K562 (cell line): ENCODE measurements around the gene POLR2L. TPM values are rescaled to one million over a fixed set of nuclear protein-coding genes. Genes with fewer than 3 reads are reported as not detected.

Experiments used
- ATAC-seq: fragments of 200-7000 bp; cut with Tn5 transposase; 3 replicates; pipeline ENCODE4 v1.9.1; 2020; ENCODE audit warnings: moderate library complexity
- BruUV-seq: library from RNA; stranded (reverse); fragments of 400-500 nt; replicated peaks from 2 replicates; lab custom pipeline; 2021; lab: Mats Ljungman, UMichigan
- CTCF ChIA-PET: fragments of 300-600 bp; formaldehyde crosslinking; extraction: SDS; loops from one replicate; lab custom pipeline; 2021; ENCODE audit warnings: low intra/inter-chr PET ratio; lab: Yijun Ruan, JAX
- POLR2A ChIA-PET: fragments of 300-600, 350-650 bp; sonication (Branson Sonifier 250); formaldehyde crosslinking; extraction: SDS; loops from one replicate; lab custom pipeline; 2021; ENCODE audit warnings: antibody characterized with exemption, inconsistent platforms; lab: Yijun Ruan, JAX
- DNase-seq, 4 experiments: peaks; one replicate each; pipeline versions ENCODE4 v3.0.0 to v3.0.0-alpha.2; 2011 to 2018; ENCODE audit warnings: low spot score in 3 of 4, mixed read lengths in 3 of 4; ENCODE audit errors: extremely low read depth in 1 of 4
- FAIRE-seq: peaks from 2 replicates; lab custom pipeline; 2011; peaks lifted over from hg19 to GRCh38; lab: Jason Lieb, UNC
- H2AFZ ChIP-seq: 2 replicates; pipeline ENCODE4 v1.6.0; 2011; ENCODE audit warnings: low read depth, low read length, control low read depth, inconsistent platforms
- H3K27ac ChIP-seq: fragments of 200-600 bp; 3 replicates; pipeline ENCODE4 v1.8.0; 2011; ENCODE audit warnings: low read depth, mild to moderate bottlenecking, control low read depth, inconsistent platforms, low read length, moderate library complexity, mixed read lengths; ENCODE audit errors: extremely low read depth
- H3K27me3 ChIP-seq, 2 experiments: fragments of 300-600 bp in 1 of 2; 2 replicates in 1 of 2; 3 replicates in 1 of 2; pipeline versions ENCODE4 v1.6.0 to v1.8.0; 2011; ENCODE audit warnings: inconsistent platforms in 2 of 2, low read length in 2 of 2, mild to moderate bottlenecking in 1 of 2, mixed read lengths in 1 of 2, moderate library complexity in 1 of 2; ENCODE audit not compliant: control insufficient read depth in 2 of 2, insufficient read depth in 2 of 2
- H3K36me3 ChIP-seq: fragments of 300-600 bp; 3 replicates; pipeline ENCODE4 v1.8.0; 2011; ENCODE audit warnings: mild to moderate bottlenecking, low read length, inconsistent platforms; ENCODE audit not compliant: control insufficient read depth, insufficient read depth
- H3K4me1 ChIP-seq, 2 experiments: fragments of 200-600 bp in 1 of 2; replicated peaks in 1 of 2; 2 replicates in 1 of 2; 3 replicates in 1 of 2; pipeline versions ENCODE4 v1.5.1 to v1.8.0; 2011; ENCODE audit warnings: inconsistent platforms in 2 of 2, low read length in 2 of 2, mild to moderate bottlenecking in 1 of 2, mixed read lengths in 1 of 2, moderate library complexity in 1 of 2; ENCODE audit not compliant: control insufficient read depth in 2 of 2, insufficient read depth in 2 of 2
- H3K4me2 ChIP-seq: 2 replicates; pipeline ENCODE4 v1.6.1; 2011; ENCODE audit warnings: low read length, control low read depth, inconsistent platforms, mixed read lengths; ENCODE audit not compliant: insufficient read depth
- H3K4me3 ChIP-seq: fragments of 200-600 bp; sonication (generic), shearing (Covaris generic); 2 replicates; pipeline ENCODE4 v1.5.1; 2016; ENCODE audit warnings: control low read depth, inconsistent platforms
- H3K79me2 ChIP-seq: fragments of 200-600 bp; 3 replicates; pipeline ENCODE4 v1.8.0; 2011; ENCODE audit warnings: low read length, inconsistent platforms; ENCODE audit not compliant: control insufficient read depth, insufficient read depth
- H3K9ac ChIP-seq, 2 experiments: 2 replicates each; pipeline versions ENCODE4 v1.6.0 to v1.6.1; 2011; ENCODE audit warnings: low read depth in 2 of 2, low read length in 2 of 2, control low read depth in 1 of 2, inconsistent platforms in 1 of 2, mild to moderate bottlenecking in 1 of 2, mixed read lengths in 1 of 2; ENCODE audit not compliant: insufficient read depth in 1 of 2
- H3K9me1 ChIP-seq: one replicate; pipeline ENCODE4 v1.6.0; 2011; ENCODE audit warnings: inconsistent platforms, mild to moderate bottlenecking, low read length, moderate library complexity; ENCODE audit not compliant: control insufficient read depth, insufficient read depth
- H3K9me3 ChIP-seq: replicated peaks from 2 replicates; pipeline ENCODE4 v1.5.1; 2011; ENCODE audit warnings: low read depth, low read length, inconsistent platforms; ENCODE audit not compliant: control insufficient read depth, insufficient read depth
- H4K20me1 ChIP-seq: replicated peaks from 2 replicates; pipeline ENCODE4 v1.6.1; 2011; ENCODE audit warnings: low read length, inconsistent platforms, mixed read lengths; ENCODE audit not compliant: control insufficient read depth, insufficient read depth
- ETS2 ChIP-seq: IDR thresholded peaks from 2 replicates; pipeline ENCODE4 v1.6.1; 2016; ENCODE audit warnings: borderline replicate concordance, missing genetic modification characterization, mild to moderate bottlenecking, moderate library complexity, missing compliant biosample characterization; ENCODE audit not compliant: poor library complexity, severe bottlenecking
- GABPB1 ChIP-seq: sonication (generic); formaldehyde crosslinking; IDR thresholded peaks from 2 replicates; pipeline ENCODE4 v1.8.0; 2022; ENCODE audit warnings: mild to moderate bottlenecking, missing genetic modification reagents
- GATA2 ChIP-seq: sonication (generic); formaldehyde crosslinking; IDR thresholded peaks from 2 replicates; pipeline ENCODE4 v1.4.0; 2020; ENCODE audit warnings: mild to moderate bottlenecking, missing genetic modification reagents
- NCOA2 ChIP-seq, 2 experiments: fragments of 450-650 bp; IDR thresholded peaks; 2 replicates each; pipeline ENCODE4 v1.6.1; 2018; ENCODE audit warnings: mild to moderate bottlenecking in 2 of 2, moderate library complexity in 1 of 2; ENCODE audit not compliant: partially characterized antibody in 2 of 2
- NFXL1 ChIP-seq: fragments of 450-650 bp; formaldehyde crosslinking; IDR thresholded peaks from 2 replicates; pipeline ENCODE4 v1.4.0; 2021; ENCODE audit warnings: mild to moderate bottlenecking
- ZBTB26 ChIP-seq: fragments of 450-650 bp; formaldehyde crosslinking; IDR thresholded peaks from 2 replicates; pipeline ENCODE4 v1.4.0; 2022; ENCODE audit warnings: missing genetic modification characterization
- WGBS: fragments of 100-300 bp; shearing (Covaris generic); methylation state at CpG from one replicate; pipeline ENCODE4 v1.1.6; 2016; ENCODE audit warnings: low coverage, mixed read lengths; ENCODE audit not compliant: insufficient coverage; ENCODE audit errors: missing lambda C conversion rate; 5-methylcytosine and 5-hydroxymethylcytosine counted together
- in situ Hi-C: fragments of 300-500 bp; cut with MboI; formaldehyde crosslinking; loops from 4 replicates; pipeline ENCODE4 v1.15.0; 2018; ENCODE audit warnings: inconsistent platforms, mixed read lengths
- intact Hi-C: fragments of 100-400 bp; cut with micrococcal nuclease; formaldehyde crosslinking; loops from 2 replicates; pipeline ENCODE4 v1.14.2; 2022
- polyA plus RNA-seq, 8 experiments: library from polyadenylated mRNA; depleted of rRNA in 4 of 8; stranded (reverse) in 5 of 8; unstranded in 3 of 8; fragments of >200 nt; fragmentation: Nextera tagmentation in 2 of 8; fragmentation: Illumina TruSeq in 1 of 8; extraction: Ambion mirVana in 2 of 8; extraction: Trizol in 1 of 8; gene quantifications; 2 replicates each; pipeline versions ENCODE4 v1.2.1 to v1.2.3, GENCODE V29; 2011 to 2014; ENCODE audit warnings: inconsistent platforms in 1 of 8, missing spikeins in 1 of 8
- total RNA-seq, 7 experiments: library from RNA; depleted of rRNA in 6 of 7; stranded (reverse); fragments of >200 nt in 6 of 7; fragmentation: Illumina TruSeq in 2 of 7; extraction: Trizol in 2 of 7; gene quantifications; 2 replicates each; pipeline versions ENCODE4 v1.2.1 to v1.2.3, GENCODE V29; 2011 to 2021; ENCODE audit warnings: low replicate concordance in 1 of 7

Gene POLR2L
- total and polyA plus RNA-seq, 9 of the 15 experiments (the other 6 are each of a cell fraction or from before 2014, with no cell fraction given), result 38.3 to 688 (median 108) TPM

- no peak for DNase-seq
- ChIA-PET CTCF (no interaction called here), POLR2A (interaction anchor here (0.6 to 1.3 kb wide), 5 partner anchors 10 to 22 kb away, joined by 3 to 4 read pairs (median 3); partner anchors contain the start of genes PIDD1 and RPLP2)
- Histone ChIP-seq H4K20me1 (no peaks in the 10 kb centered on the region), H3K9me1 (peaks cover 3% of the 10 kb centered on the region), H3K4me3 (no peak overlapping the region), H3K4me2 (no peak overlapping the region), H3K36me3 (peaks cover 31% of the 10 kb centered on the region; the same call in 1 of the 3 replicates), H3K4me1 (peaks cover 7 to 89% of the 10 kb centered on the region in 2 experiments), H3K9me3 (no peaks in the 10 kb centered on the region), H2AFZ (no peak overlapping the region), H3K27ac (no peak overlapping the region), H3K79me2 (peaks cover 26% of the 10 kb centered on the region), H3K9ac (peak overlapping the region in 1 of 2 experiments; percentile 95; a peak in 2 of 4 replicates), H3K27me3 (no peaks in the 10 kb centered on the region)
- intact Hi-C loops, result loop anchor here (10.0 kb wide), 1 partner anchor 229 kb away; the partner anchor contains the start of genes LMNTD2 and RASSF7
- BruUV-seq, result no TSS peak
- WGBS, result 91% methylated on average over 22 of the region's 31 CpGs
- FAIRE-seq, result no peak
- in situ Hi-C loops, result no loop called here
- ATAC-seq, result no peak
- TF ChIP-seq ETS2 (tag) (no peak), ZBTB26 (CRISPR knock-in tag) (no peak), NFXL1 (no peak), GABPB1 (CRISPR knock-in tag) (no peak), GATA2 (CRISPR knock-in tag) (no peak), NCOA2 (IDR thresholded peaks at IDR 0.05; ENCODE audit: partially characterized antibody in 2 of 2) (no peak)
Measured at GRCh38 chr11:794013-794765, 48.1 kb downstream of the POLR2L start.
